GM20000 (cell line): ENCODE data around the gene SIPA1L3.

ENCODE experiments used
- DNase-seq: peaks from one replicate; pipeline ENCODE4 v3.0.0; 2012; ENCODE audit warnings: low spot score
- CTCF ChIP-seq: IDR thresholded peaks from 2 replicates; pipeline ENCODE4 v1.5.1; 2012; ENCODE audit warnings: mild to moderate bottlenecking, control low read depth; ENCODE audit errors: extremely low read depth, missing control alignments

The SIPA1L3 gene

GRCh38 chr19:38042132-38042531 lies 135.1 kb downstream of the SIPA1L3 start:
- TF ChIP-seq CTCF = no peak
- no peak for DNase-seq

- TF ChIP-seq CTCF = no peak
These were observed 136.7 kb downstream of the SIPA1L3 start for GRCh38 chr19:38043649-38044144.

GRCh38 chr19:38044267-38045111 lies 137.5 kb downstream of the SIPA1L3 start:
- no peak for DNase-seq
- TF ChIP-seq CTCF = no peak

More at GRCh38 chr19:38043649-38044144, 136.7 kb downstream of the SIPA1L3 start:
- DNase-seq = no peak

GRCh38 chr19:38045554-38046253 lies 138.7 kb downstream of the SIPA1L3 start:
- DNase-seq = no peak

GRCh38 chr19:38046254-38047048 lies 139.4 kb downstream of the SIPA1L3 start:
- TF ChIP-seq CTCF = no peak
- DNase-seq = peak; percentile 72

More at GRCh38 chr19:38045554-38046253, 138.7 kb downstream of the SIPA1L3 start:
- no peak for TF ChIP-seq CTCF

- TF ChIP-seq CTCF = no peak
- no peak for DNase-seq
These were observed 140.0 kb downstream of the SIPA1L3 start for GRCh38 chr19:38047049-38047438.
